CD4-positive, alpha-beta memory T cell (primary cell): ENCODE data around the gene ADIPOR2. TPM values are rescaled to one million over a fixed set of nuclear protein-coding genes. Genes with fewer than 3 reads are reported as not detected.
"Not testable (repeated sequence)": the region's sequence is repeated elsewhere in the genome, so short reads cannot be mapped to it uniquely, and the experiment has no call there.

Experiments
- CTCF ChIA-PET: fragments of 350-600 bp; sonication (Branson Sonifier 250); formaldehyde crosslinking; loops from one replicate; lab custom pipeline; 2021; ENCODE audit warnings: inconsistent platforms; ENCODE audit not compliant: partially characterized antibody; lab: Charles Lee
- POLR2A ChIA-PET: fragments of 350-600 bp; sonication (Branson Sonifier 250); formaldehyde crosslinking; loops from one replicate; lab custom pipeline; 2021; ENCODE audit not compliant: partially characterized antibody; lab: Charles Lee
- DNase-seq, 5 donors: peaks; one replicate each; pipeline versions ENCODE4 v3.0.0 to v3.0.0-alpha.2; 2020 to 2022; ENCODE audit warnings: mixed read lengths in 1 of 5
- H3K27ac ChIP-seq: one replicate; pipeline ENCODE4 v1.7.0; 2013; ENCODE audit warnings: low read depth, low read length
- H3K27me3 ChIP-seq: 2 replicates; pipeline ENCODE4 v1.7.0; 2013; ENCODE audit warnings: mild to moderate bottlenecking, low read length, moderate library complexity; ENCODE audit not compliant: insufficient read depth
- H3K36me3 ChIP-seq: 2 replicates; pipeline ENCODE4 v1.7.0; 2013; ENCODE audit warnings: mild to moderate bottlenecking, low read length, moderate library complexity; ENCODE audit not compliant: insufficient read depth
- H3K4me1 ChIP-seq: 2 replicates; pipeline ENCODE4 v1.7.0; 2013; ENCODE audit warnings: mild to moderate bottlenecking, low read length, moderate library complexity; ENCODE audit not compliant: insufficient read depth
- H3K4me3 ChIP-seq, 2 donors: one replicate each; pipeline ENCODE4 v1.7.0; 2013; ENCODE audit warnings: low read length in 2 of 2, mild to moderate bottlenecking in 1 of 2
- H3K9me3 ChIP-seq, 2 donors: one replicate each; pipeline ENCODE4 v1.7.0; 2013; ENCODE audit warnings: low read length in 2 of 2, control low read depth in 1 of 2; ENCODE audit not compliant: control insufficient read depth in 1 of 2
- H3K27ac Mint-ChIP-seq, 7 donors: one replicate each; pipeline ENCODE4 v1.8.0; 2020 to 2021; ENCODE audit warnings: mixed read lengths in 7 of 7, mild to moderate bottlenecking in 6 of 7, inconsistent platforms in 3 of 7, moderate library complexity in 3 of 7
- H3K27me3 Mint-ChIP-seq, 2 donors: one replicate each; pipeline ENCODE4 v1.8.0; 2020 to 2021; ENCODE audit warnings: mixed read lengths in 2 of 2
- H3K36me3 Mint-ChIP-seq, 2 donors: one replicate each; pipeline ENCODE4 v1.8.0; 2020 to 2021; ENCODE audit warnings: mixed read lengths in 2 of 2, inconsistent platforms in 1 of 2, mild to moderate bottlenecking in 1 of 2
- H3K4me1 Mint-ChIP-seq, 4 donors: one replicate each; pipeline ENCODE4 v1.8.0; 2020 to 2021; ENCODE audit warnings: mixed read lengths in 4 of 4, mild to moderate bottlenecking in 1 of 4
- H3K4me3 Mint-ChIP-seq, 8 donors: one replicate each; pipeline ENCODE4 v1.8.0; 2020 to 2021; ENCODE audit warnings: mixed read lengths in 8 of 8, mild to moderate bottlenecking in 7 of 8, moderate library complexity in 6 of 8, inconsistent platforms in 3 of 8
- H3K9me3 Mint-ChIP-seq, 8 donors: one replicate each; pipeline ENCODE4 v1.8.0; 2020 to 2021; ENCODE audit warnings: mixed read lengths in 8 of 8, mild to moderate bottlenecking in 5 of 8, inconsistent platforms in 3 of 8, moderate library complexity in 1 of 8
- intact Hi-C: fragments of 100-400 bp; cut with micrococcal nuclease; formaldehyde crosslinking; loops from one replicate; pipeline ENCODE4 v1.15.1; 2023
- polyA plus RNA-seq, 2 donors: library from polyadenylated mRNA; unstranded; fragments of 300-500 nt; fragmentation: Illumina TruSeq; gene quantifications; one replicate each; pipeline ENCODE4 v1.2.3, GENCODE V29; 2021
- total RNA-seq, 2 experiments: library from RNA; stranded (reverse); gene quantifications; one replicate each; pipeline ENCODE4 v1.2.3, GENCODE V29; 2021

Gene ADIPOR2
- total and polyA plus RNA-seq, 4 experiments from 2014 or later, result 1.8 to 36.2 (median 19.6) TPM

GRCh38 chr12:1702713-1703112 is 11.8 kb downstream of the ADIPOR2 start:
- POLR2A ChIA-PET, result no interaction called here

DNA sequence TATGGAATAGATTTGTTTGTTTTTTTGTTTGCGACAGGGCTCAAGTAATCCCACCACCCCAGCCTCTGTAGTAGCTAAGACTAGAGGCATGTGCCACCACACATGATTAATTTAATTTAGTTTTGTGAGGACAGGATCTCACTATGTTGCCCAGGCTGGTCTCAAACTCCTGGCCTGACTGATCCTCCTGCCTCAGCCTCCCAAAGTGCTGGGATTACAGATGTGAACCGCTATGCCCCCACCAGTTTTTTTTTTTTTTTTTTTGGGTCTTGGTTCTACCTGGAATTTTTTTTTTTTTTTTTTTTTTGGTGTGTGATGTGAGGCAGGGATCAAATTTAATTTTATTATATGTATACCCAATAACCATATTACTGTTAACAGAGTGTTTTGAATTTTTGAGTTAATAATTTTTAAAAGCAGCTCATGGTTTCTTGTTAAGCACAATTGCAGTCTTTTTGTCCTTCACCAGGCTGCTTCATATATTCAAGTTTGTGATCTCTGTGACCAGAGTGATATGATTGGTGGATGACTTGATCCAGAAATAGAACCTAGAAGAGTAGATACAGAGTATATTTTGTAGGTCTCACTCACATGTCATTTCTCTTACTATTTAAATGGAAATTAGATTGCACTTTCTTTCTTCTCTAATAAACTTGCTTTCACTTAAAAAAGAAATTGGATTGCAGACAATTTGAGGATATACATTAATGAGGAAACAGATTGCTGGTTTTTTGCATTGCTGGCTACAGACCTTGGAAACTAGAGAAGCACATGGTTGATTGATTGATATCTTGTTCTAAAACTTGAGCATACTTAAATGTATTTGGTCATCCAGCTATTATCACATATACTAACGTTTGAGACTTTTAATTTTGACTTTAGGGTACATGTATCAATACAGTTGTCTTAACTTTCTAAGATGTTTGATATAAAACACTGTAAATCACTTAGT is 13.2 kb downstream of the ADIPOR2 start:
- Mint-ChIP-seq H3K27me3 (no peaks in the 10 kb centered on the region), H3K9me3 (no peaks in the 10 kb centered on the region), H3K4me3 (no peak overlapping the region), H3K4me1 (peaks cover 32 to 55% (median 38%) of the 10 kb centered on the region in 4 donors), H3K27ac (no peak overlapping the region), H3K36me3 (peaks cover 1 to 3% of the 10 kb centered on the region in 2 donors)
- CTCF ChIA-PET, result interaction anchor here (0.9 kb wide), 1 partner anchor 39 kb away, joined by 3 read pairs; no protein-coding TSS in a partner anchor
- peaks cover 45% of the 10 kb centered on the region for H3K4me1 ChIP-seq
- H3K4me3 ChIP-seq, result no peak overlapping the region
- POLR2A ChIA-PET, result no interaction called here
- H3K9me3 ChIP-seq, result no peaks in the 10 kb centered on the region
- no peak for DNase-seq
- H3K27me3 ChIP-seq, result no peaks in the 10 kb centered on the region
- intact Hi-C loops, result no loop called here
- no peak overlapping the region for H3K27ac ChIP-seq
- no peaks in the 10 kb centered on the region for H3K36me3 ChIP-seq

More at GRCh38 chr12:1702713-1703112, 11.8 kb downstream of the ADIPOR2 start:
- Mint-ChIP-seq H3K27ac (peak overlapping the region in 2 of 7 donors; percentile 7 to 59), H3K36me3 (peaks cover 3% of the 10 kb centered on the region in 2 donors), H3K27me3 (no peaks in the 10 kb centered on the region), H3K9me3 (no peaks in the 10 kb centered on the region), H3K4me1 (peaks cover 36 to 68% (median 50%) of the 10 kb centered on the region in 4 donors), H3K4me3 (no peak overlapping the region)
- no peak overlapping the region for H3K27ac ChIP-seq
- no peak overlapping the region for H3K4me3 ChIP-seq
- DNase-seq, result no peak
- H3K27me3 ChIP-seq, result no peaks in the 10 kb centered on the region
- intact Hi-C loops, result no loop called here
- CTCF ChIA-PET, result interaction anchor here (1.1 kb wide), 1 partner anchor 68 kb away, joined by 3 read pairs; no protein-coding TSS in a partner anchor
- peaks cover 56% of the 10 kb centered on the region for H3K4me1 ChIP-seq
- no peaks in the 10 kb centered on the region for H3K36me3 ChIP-seq
- H3K9me3 ChIP-seq, result no peaks in the 10 kb centered on the region

DNA sequence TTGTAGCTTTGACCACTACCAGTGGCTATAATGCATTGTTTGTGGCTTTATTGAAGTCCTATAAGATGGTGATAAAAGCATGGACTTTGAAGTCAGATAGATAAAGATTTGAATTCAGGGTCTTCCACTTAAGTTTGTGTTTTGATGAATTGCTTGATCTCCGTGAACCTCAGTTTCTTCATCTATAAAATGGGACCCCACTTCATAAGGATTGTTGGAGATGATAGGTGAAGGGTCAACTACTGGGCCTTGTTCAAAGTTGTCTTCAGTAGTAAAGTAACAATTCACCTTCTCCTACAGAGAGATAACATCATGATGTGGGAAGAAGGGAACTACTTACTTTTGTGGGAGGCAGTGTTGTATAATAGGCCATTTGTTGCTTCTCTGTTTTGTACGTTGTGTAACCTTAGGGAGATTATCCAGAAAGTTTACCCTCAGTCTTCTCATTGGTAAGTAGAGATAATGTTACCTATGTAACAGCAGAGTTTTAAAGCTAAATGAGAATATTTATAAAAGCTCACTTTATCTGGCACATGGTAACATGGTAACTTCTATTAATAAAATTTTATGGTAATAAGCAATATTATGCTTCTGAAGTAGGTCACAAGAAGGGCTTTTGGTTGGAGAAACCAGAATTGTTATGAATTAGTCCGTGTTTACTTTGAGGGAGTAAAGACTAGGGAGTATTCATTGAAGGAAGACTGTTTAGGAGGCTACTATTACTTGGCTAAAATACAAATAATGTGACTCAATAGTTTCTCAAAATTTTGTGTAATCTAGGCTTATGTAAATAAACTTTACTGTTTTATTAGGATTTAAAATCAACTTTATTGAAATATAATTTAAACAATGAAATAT is 15.1 kb downstream of the ADIPOR2 start:
- Histone ChIP-seq H3K36me3 (no peaks in the 10 kb centered on the region), H3K9me3 (no peaks in the 10 kb centered on the region), H3K4me3 (no peak overlapping the region), H3K27me3 (no peaks in the 10 kb centered on the region), H3K27ac (no peak overlapping the region), H3K4me1 (peaks cover 32% of the 10 kb centered on the region)
- no peaks in the 10 kb centered on the region for H3K9me3 Mint-ChIP-seq
- ChIA-PET CTCF (interaction anchor here (0.6 kb wide), 1 partner anchor 34 kb away, joined by 3 read pairs; no protein-coding TSS in a partner anchor), POLR2A (interaction anchor here (0.7 kb wide), 1 partner anchor 33 kb away, joined by 3 read pairs; no protein-coding TSS in a partner anchor)
- peaks cover 33 to 43% (median 37%) of the 10 kb centered on the region in 4 donors for H3K4me1 Mint-ChIP-seq
- peak overlapping the region in 1 of 8 donors; percentile 59 for H3K4me3 Mint-ChIP-seq
- no peaks in the 10 kb centered on the region for H3K27me3 Mint-ChIP-seq
- H3K36me3 Mint-ChIP-seq, result peaks cover 1 to 3% of the 10 kb centered on the region in 2 donors
- DNase-seq, result no peak
- H3K27ac Mint-ChIP-seq, result no peak overlapping the region
- intact Hi-C loops, result no loop called here

- Histone ChIP-seq H3K27me3 (no peaks in the 10 kb centered on the region), H3K4me3 (no peak overlapping the region), H3K4me1 (peaks cover 32% of the 10 kb centered on the region), H3K36me3 (no peaks in the 10 kb centered on the region), H3K9me3 (no peaks in the 10 kb centered on the region), H3K27ac (no peak overlapping the region)
- peak overlapping the region in 5 of 8 donors; percentile 3 to 65 (median 55) for H3K4me3 Mint-ChIP-seq
- H3K27ac Mint-ChIP-seq, result peak overlapping the region in 2 of 7 donors; percentile 2 to 65
- intact Hi-C loops, result no loop called here
- H3K9me3 Mint-ChIP-seq, result no peaks in the 10 kb centered on the region
- peaks cover 1 to 4% of the 10 kb centered on the region in 2 donors for H3K36me3 Mint-ChIP-seq
- H3K27me3 Mint-ChIP-seq, result no peaks in the 10 kb centered on the region
- POLR2A ChIA-PET, result interaction anchor here (0.7 kb wide), 1 partner anchor 32 kb away, joined by 3 read pairs; no protein-coding TSS in a partner anchor
- CTCF ChIA-PET, result no interaction called here
- peaks cover 37 to 49% (median 41%) of the 10 kb centered on the region in 4 donors for H3K4me1 Mint-ChIP-seq
- DNase-seq, result no peak
Measured at GRCh38 chr12:1706632-1706980, 15.7 kb downstream of the ADIPOR2 start.

GRCh38 chr12:1707051-1707450 is 16.2 kb downstream of the ADIPOR2 start:
- ChIA-PET POLR2A (interaction anchor here (0.7 kb wide), 1 partner anchor 32 kb away, joined by 3 read pairs; no protein-coding TSS in a partner anchor), CTCF (interaction anchor here (0.6 to 1.3 kb wide), 2 partner anchors 118 to 233 kb away, joined by 4 to 6 read pairs; no protein-coding TSS in a partner anchor)
- Histone ChIP-seq H3K4me1 (peaks cover 32% of the 10 kb centered on the region), H3K9me3 (no peaks in the 10 kb centered on the region), H3K36me3 (no peaks in the 10 kb centered on the region), H3K27ac (no peak overlapping the region), H3K4me3 (no peak overlapping the region), H3K27me3 (no peaks in the 10 kb centered on the region)
- peak overlapping the region in 2 of 7 donors; percentile 19 to 55 for H3K27ac Mint-ChIP-seq
- no peak for DNase-seq
- no peaks in the 10 kb centered on the region for H3K27me3 Mint-ChIP-seq
- H3K9me3 Mint-ChIP-seq, result no peaks in the 10 kb centered on the region
- H3K4me3 Mint-ChIP-seq, result peak overlapping the region in 3 of 8 donors; percentile 8 to 59 (median 44)
- peaks cover 1 to 9% of the 10 kb centered on the region in 2 donors for H3K36me3 Mint-ChIP-seq
- H3K4me1 Mint-ChIP-seq, result peaks cover 40 to 51% (median 44%) of the 10 kb centered on the region in 4 donors
- intact Hi-C loops, result no loop called here

GRCh38 chr12:1709968-1710367 is 19.1 kb downstream of the ADIPOR2 start:
- H3K27me3 Mint-ChIP-seq, H3K36me3 ChIP-seq, DNase-seq, H3K4me3 ChIP-seq, H3K27me3 ChIP-seq, intact Hi-C loops, H3K27ac ChIP-seq, H3K4me3 Mint-ChIP-seq, H3K27ac Mint-ChIP-seq, H3K9me3 Mint-ChIP-seq, H3K9me3 ChIP-seq, POLR2A ChIA-PET: not testable (repeated sequence)
- Mint-ChIP-seq H3K4me1 (peaks cover 30 to 54% (median 35%) of the 10 kb centered on the region in 4 donors), H3K36me3 (peaks cover 15 to 25% of the 10 kb centered on the region in 2 donors)
- H3K4me1 ChIP-seq, result peaks cover 24% of the 10 kb centered on the region
- CTCF ChIA-PET, result interaction anchor here (1.0 kb wide), 1 partner anchor 81 kb away, joined by 3 read pairs; no protein-coding TSS in a partner anchor
